8988T (cell line): ENCODE data around the gene EEA1.
A peak's percentile ranks its signal among the peaks of the same experiment; 100 is the strongest.
"Not testable (repeated sequence)": the region's sequence is repeated elsewhere in the genome, so short reads cannot be mapped to it uniquely, and the experiment has no call there.

Experiments used
- DNase-seq: peaks from one replicate; pipeline ENCODE4 v3.0.0; 2011

Gene EEA1

GRCh38 chr12:92794356-92794755 lies 134.7 kb downstream of the EEA1 start:
- DNase-seq = not testable (repeated sequence)

- no peak for DNase-seq
These were observed 143.1 kb downstream of the EEA1 start for GRCh38 chr12:92786045-92786444.

- DNase-seq = no peak
These were observed 143.5 kb downstream of the EEA1 start for GRCh38 chr12:92785563-92785950.

GRCh38 chr12:92784797-92785562 lies 144.1 kb downstream of the EEA1 start:
- DNase-seq = peak; percentile 11

GRCh38 chr12:92784356-92784755 lies 144.7 kb downstream of the EEA1 start:
- no peak for DNase-seq

GRCh38 chr12:92779902-92780301 lies 149.2 kb downstream of the EEA1 start:
- DNase-seq = no peak

- DNase-seq = no peak
These were observed 150.6 kb downstream of the EEA1 start for GRCh38 chr12:92778525-92778924.

- DNase-seq = no peak
These were observed 153.7 kb downstream of the EEA1 start for GRCh38 chr12:92775416-92775815.

- DNase-seq = no peak
These were observed 158.1 kb downstream of the EEA1 start for GRCh38 chr12:92771001-92771400.

- no peak for DNase-seq
These were observed 159.8 kb downstream of the EEA1 start for GRCh38 chr12:92769124-92769901.

- no peak for DNase-seq
These were observed 163.2 kb downstream of the EEA1 start for GRCh38 chr12:92765871-92766270.

GRCh38 chr12:92764831-92765230 lies 164.3 kb downstream of the EEA1 start:
- DNase-seq = no peak

GRCh38 chr12:92762773-92763172 lies 166.3 kb downstream of the EEA1 start:
- DNase-seq = no peak

GRCh38 chr12:92759634-92760268 lies 169.3 kb downstream of the EEA1 start:
- DNase-seq = no peak

- DNase-seq = no peak
These were observed 171.4 kb downstream of the EEA1 start for GRCh38 chr12:92757597-92758121.

- DNase-seq = no peak
These were observed 172.0 kb downstream of the EEA1 start for GRCh38 chr12:92756898-92757596.

GRCh38 chr12:92753976-92754885 lies 174.9 kb downstream of the EEA1 start:
- no peak for DNase-seq

- not testable (repeated sequence) for DNase-seq
These were observed 179.4 kb downstream of the EEA1 start for GRCh38 chr12:92749691-92750090.

GRCh38 chr12:92747151-92747550 lies 181.9 kb downstream of the EEA1 start:
- no peak for DNase-seq

- peak; percentile 49 for DNase-seq
These were observed 183.1 kb downstream of the EEA1 start for GRCh38 chr12:92745856-92746550.

GRCh38 chr12:92743026-92743425 lies 186.1 kb downstream of the EEA1 start:
- no peak for DNase-seq
